HCT116 (cell line): ENCODE results near the gene SNRNP40. TPM values are rescaled to one million over a fixed set of nuclear protein-coding genes. Genes with fewer than 3 reads are reported as not detected.

Experiments
- ATAC-seq: fragments of 200-7000 bp; cut with Tn5 transposase; 2 replicates; pipeline ENCODE4 v1.9.1; 2020; ENCODE audit warnings: mild to moderate bottlenecking, moderate library complexity
- BruUV-seq: library from RNA; stranded (reverse); fragments of 400-500 nt; replicated peaks from 2 replicates; lab custom pipeline; 2021; lab: Mats Ljungman, UMichigan
- CTCF ChIA-PET: fragments of 300-600 bp; sonication (Branson Sonifier 250); formaldehyde crosslinking; loops from one replicate; lab custom pipeline; 2021; ENCODE audit warnings: antibody characterized with exemption; lab: Charles Lee
- POLR2A ChIA-PET: fragments of 300-600, 350-600 bp; sonication (Branson Sonifier 250); formaldehyde crosslinking; loops from one replicate; lab custom pipeline; 2021; ENCODE audit warnings: antibody characterized with exemption; lab: Charles Lee
- RAD21 ChIA-PET, 2 experiments: fragments of 300-600 bp; sonication (Branson Sonifier 250); formaldehyde crosslinking; loops; one replicate each; lab custom pipeline; 2023; ENCODE audit warnings: low total read pairs in 2 of 2; ENCODE audit not compliant: uncharacterized antibody in 2 of 2, unreplicated experiment in 2 of 2, low non-redundant PET in 1 of 2; lab: Charles Lee
- DNase-seq: peaks from one replicate; pipeline ENCODE4 v3.0.0-alpha.2; 2010; ENCODE audit warnings: low read depth, low spot score
- H2AFZ ChIP-seq: fragments of 200-600 bp; shearing (Covaris generic), sonication (generic); 2 replicates; pipeline ENCODE4 v1.6.1; 2017; ENCODE audit warnings: low read depth, mixed run types, mixed read lengths, antibody characterized with exemption, low read length; ENCODE audit not compliant: poor library complexity, severe bottlenecking
- H3K27ac ChIP-seq: 2 replicates; pipeline ENCODE4 v1.5.1; 2012; ENCODE audit warnings: low read depth, low read length
- H3K27me3 ChIP-seq: fragments of 200-600 bp; sonication (generic); 2 replicates; pipeline ENCODE4 v1.6.1; 2016; ENCODE audit warnings: mixed run types, low read length, mixed read lengths; ENCODE audit not compliant: insufficient read depth
- H3K36me3 ChIP-seq, 2 experiments: fragments of 200-500 bp in 1 of 2; fragments of 200-600 bp in 1 of 2; sonication (Bioruptor generic) in 1 of 2; sonication (generic) in 1 of 2; 2 replicates each; pipeline versions ENCODE4 v1.5.1 to v1.6.1; 2014 to 2016; ENCODE audit warnings: low read length in 2 of 2, inconsistent platforms in 1 of 2, mixed read lengths in 1 of 2, mixed run types in 1 of 2; ENCODE audit not compliant: insufficient read depth in 2 of 2, control insufficient read depth in 1 of 2
- H3K4me1 ChIP-seq, 2 experiments: fragments of 200-600 bp in 1 of 2; sonication (generic) in 1 of 2; 2 replicates each; pipeline versions ENCODE4 v1.5.1 to v1.6.1; 2012 to 2017; ENCODE audit warnings: low read length in 2 of 2, inconsistent platforms in 1 of 2, mild to moderate bottlenecking in 1 of 2, mixed read lengths in 1 of 2, mixed run types in 1 of 2, moderate library complexity in 1 of 2; ENCODE audit not compliant: insufficient read depth in 2 of 2, control insufficient read depth in 1 of 2
- H3K4me2 ChIP-seq: fragments of 200-600 bp; sonication (generic); 2 replicates; pipeline ENCODE4 v1.6.1; 2017; ENCODE audit warnings: mixed run types, low read length, mixed read lengths
- H3K4me3 ChIP-seq, 2 experiments: fragments of 200-600 bp in 1 of 2; sonication (generic) in 1 of 2; replicated peaks in 1 of 2; 2 replicates each; pipeline ENCODE4 v1.5.1; 2011 to 2016; ENCODE audit warnings: low read length in 2 of 2, control low read depth in 1 of 2, low read depth in 1 of 2, mild to moderate bottlenecking in 1 of 2, mixed read lengths in 1 of 2, mixed run types in 1 of 2
- H3K79me2 ChIP-seq: fragments of 200-600 bp; sonication (generic); 2 replicates; pipeline ENCODE4 v1.6.1; 2017; ENCODE audit warnings: mild to moderate bottlenecking, mixed run types, low read length, moderate library complexity, mixed read lengths; ENCODE audit not compliant: insufficient read depth
- H3K9ac ChIP-seq: fragments of 200-600 bp; sonication (generic); 2 replicates; pipeline ENCODE4 v1.6.1; 2016; ENCODE audit warnings: low read length, mixed read lengths
- H3K9me2 ChIP-seq: fragments of 200-600 bp; sonication (generic), shearing (Covaris generic); 2 replicates; pipeline ENCODE4 v1.6.1; 2017; ENCODE audit warnings: mixed run types, mild to moderate bottlenecking, moderate library complexity; ENCODE audit not compliant: insufficient read depth
- H3K9me3 ChIP-seq, 2 experiments: fragments of 200-500 bp in 1 of 2; fragments of 200-600 bp in 1 of 2; sonication (Bioruptor generic) in 1 of 2; sonication (generic) in 1 of 2; 2 replicates each; pipeline ENCODE4 v1.6.1; 2014 to 2017; ENCODE audit warnings: low read length in 2 of 2, mixed read lengths in 2 of 2, inconsistent platforms in 1 of 2, low read depth in 1 of 2, mild to moderate bottlenecking in 1 of 2, mixed run types in 1 of 2, moderate library complexity in 1 of 2; ENCODE audit not compliant: control insufficient read depth in 1 of 2, insufficient read depth in 1 of 2
- H4K20me1 ChIP-seq: fragments of 200-600 bp; sonication (generic), shearing (Covaris generic); 2 replicates; pipeline ENCODE4 v1.6.1; 2017; ENCODE audit warnings: mixed run types, mild to moderate bottlenecking, moderate library complexity; ENCODE audit not compliant: insufficient read depth
- CEBPB ChIP-seq: IDR thresholded peaks from 2 replicates; pipeline ENCODE4 v1.6.1; 2012; ENCODE audit warnings: low read depth
- EZH2phosphoT487 ChIP-seq: fragments of 200-600 bp; IDR thresholded peaks from 2 replicates; pipeline ENCODE4 v1.6.1; 2018; ENCODE audit warnings: antibody characterized with exemption, borderline replicate concordance
- JUND ChIP-seq: IDR thresholded peaks from 2 replicates; pipeline ENCODE4 v1.6.1; 2012
- POLR2A ChIP-seq: IDR thresholded peaks from 2 replicates; pipeline ENCODE4 v1.7.0; 2011; ENCODE audit warnings: borderline replicate concordance; ENCODE audit not compliant: insufficient read depth, insufficient read length; ENCODE audit errors: extremely low read depth
- SP1 ChIP-seq: IDR thresholded peaks from 2 replicates; pipeline ENCODE4 v1.6.1; 2012; ENCODE audit warnings: low read depth
- TCF7L2 ChIP-seq: IDR thresholded peaks from 2 replicates; pipeline ENCODE4 v1.7.0; 2011; ENCODE audit warnings: borderline replicate concordance, inconsistent platforms; ENCODE audit not compliant: insufficient read depth, insufficient read length; ENCODE audit errors: extremely low read depth
- ZNF274 ChIP-seq: fragments of 200-500 bp; sonication (Bioruptor generic); IDR thresholded peaks from 2 replicates; pipeline ENCODE4 v1.6.1; 2014; ENCODE audit warnings: mild to moderate bottlenecking, low read depth, low read length, inconsistent platforms
- intact Hi-C: fragments of 100-400 bp; cut with micrococcal nuclease; formaldehyde crosslinking; loops from 2 replicates; pipeline ENCODE4 v1.10.0; 2022
- total RNA-seq: library from RNA; stranded (reverse); gene quantifications from one replicate; pipeline ENCODE4 v1.2.1, GENCODE V29; 2021; ENCODE audit not compliant: unreplicated experiment

The SNRNP40 gene
- total RNA-seq, 1 experiment from 2014 or later: 91.8 TPM

DNA sequence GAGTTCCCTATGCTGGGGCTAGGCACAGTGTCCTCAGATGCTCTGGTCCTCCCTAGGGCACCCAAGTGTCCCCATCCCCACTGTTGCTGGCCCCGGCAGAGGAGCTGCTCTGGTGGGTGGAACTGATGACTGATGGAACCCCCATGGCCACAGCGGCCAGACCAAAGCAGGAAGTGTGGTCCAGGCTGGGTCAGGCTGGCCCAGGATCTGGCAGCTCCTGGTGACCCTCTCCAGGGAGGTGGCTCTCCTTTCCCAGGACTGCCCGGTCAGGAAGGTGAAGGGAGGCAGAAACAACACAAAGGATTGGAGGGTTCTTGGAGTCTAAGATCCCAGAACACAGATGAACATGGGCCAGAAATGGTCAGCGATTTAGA, 58.0 kb downstream of the SNRNP40 start:
- BruUV-seq: no TSS peak
- Histone ChIP-seq H3K27me3 (peaks cover 14% of the 10 kb centered on the region), H3K4me2 (peak overlapping the region; percentile 57), H3K4me3 (no peak overlapping the region), H3K9me3 (no peaks in the 10 kb centered on the region), H2AFZ (no peak overlapping the region), H3K4me1 (peaks cover 0 to 5% of the 10 kb centered on the region in 2 experiments; a peak in 1 of 4 replicates), H4K20me1 (no peaks in the 10 kb centered on the region), H3K79me2 (no peaks in the 10 kb centered on the region), H3K36me3 (no peaks in the 10 kb centered on the region), H3K9me2 (no peaks in the 10 kb centered on the region), H3K9ac (no peak overlapping the region), H3K27ac (no peak overlapping the region)
- intact Hi-C loops: no loop called here
- ATAC-seq (0 out of 2 replicates have a peak, but pooled peaks have one; percentile 18), DNase-seq (no peak)
- RAD21 ChIA-PET: no interaction called here
- POLR2A ChIA-PET: interaction anchor here (0.7 kb wide), 1 partner anchor 84 kb away, joined by 3 read pairs; no protein-coding TSS in a partner anchor
- CTCF ChIA-PET: no interaction called here
- TF ChIP-seq JUND (no peak), EZH2phosphoT487 (no peak), POLR2A (no peak), ZNF274 (no peak), TCF7L2 (no peak), CEBPB (no peak)

DNA sequence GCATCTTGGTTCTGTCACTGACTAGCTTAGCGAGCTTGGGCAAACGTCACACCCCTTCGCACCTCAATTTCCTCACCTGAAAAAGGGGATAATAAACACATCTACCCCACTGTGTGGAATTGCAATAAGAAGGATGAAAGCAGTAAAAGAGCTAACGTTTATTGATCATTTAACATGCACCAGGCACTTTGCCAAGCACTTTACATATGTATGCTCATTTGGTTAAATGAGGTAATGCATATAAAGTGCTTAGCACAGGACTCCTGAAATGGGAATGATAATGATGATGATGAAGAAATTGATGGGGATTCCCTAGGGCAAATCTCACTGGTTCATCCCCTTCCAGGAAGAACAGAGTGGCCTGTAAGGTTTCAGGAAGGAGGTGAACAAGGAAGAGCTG, 61.7 kb downstream of the SNRNP40 start:
- Histone ChIP-seq H3K4me3 (no peak overlapping the region), H3K36me3 (no peaks in the 10 kb centered on the region), H3K9me2 (no peaks in the 10 kb centered on the region), H3K27ac (no peak overlapping the region), H2AFZ (no peak overlapping the region), H4K20me1 (no peaks in the 10 kb centered on the region), H3K4me2 (no peak overlapping the region), H3K79me2 (no peaks in the 10 kb centered on the region), H3K9me3 (no peaks in the 10 kb centered on the region), H3K9ac (no peak overlapping the region), H3K27me3 (peaks cover 14% of the 10 kb centered on the region), H3K4me1 (peaks cover 0 to 2% of the 10 kb centered on the region in 2 experiments; a peak in 1 of 4 replicates)
- ChIA-PET RAD21 (no interaction called here), CTCF (interaction anchor here (2.0 kb wide), 1 partner anchor 50 kb away, joined by 5 read pairs; no protein-coding TSS in a partner anchor), POLR2A (no interaction called here)
- no peak for TF ChIP-seq SP1
- ATAC-seq: no peak
- intact Hi-C loops: no loop called here
- no peak for DNase-seq
- BruUV-seq: no TSS peak
